ENCODE measurements around the gene TTLL8. TPM values are rescaled to one million over a fixed set of nuclear protein-coding genes. Genes with fewer than 3 reads are reported as not detected.

The TTLL8 gene
- total RNA-seq, 2 experiments from 2014 or later, result not detected

DNA sequence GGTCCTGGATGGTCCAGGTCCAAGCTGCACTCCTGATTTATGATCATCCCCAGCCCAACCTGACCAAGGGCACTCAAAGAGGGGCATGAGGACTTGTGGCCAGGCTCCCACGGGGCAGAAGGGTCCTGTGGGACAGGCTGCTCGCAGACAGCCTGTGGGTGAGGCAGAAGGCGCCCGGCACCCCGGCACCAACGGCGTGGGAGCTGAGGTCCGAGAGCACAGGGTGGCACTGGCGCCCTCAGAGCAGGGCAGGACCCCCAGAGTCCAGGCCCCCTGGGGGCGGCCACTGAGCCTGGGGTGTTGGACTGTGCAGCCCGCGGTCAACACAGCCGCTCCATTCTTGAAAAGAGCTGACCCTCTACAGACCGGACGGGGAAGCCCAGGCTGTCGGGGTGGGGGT, 48.8 kb downstream of the TTLL8 start:
- Mint-ChIP-seq H3K4me1 (ENCODE audit: low read depth) (peaks cover 29% of the 10 kb centered on the region), H3K4me3 (no peak overlapping the region), H3K27me3 (peaks cover 2% of the 10 kb centered on the region), H3K36me3 (ENCODE audit: low read depth) (no peaks in the 10 kb centered on the region), H3K27ac (no peak overlapping the region), H3K9me3 (no peaks in the 10 kb centered on the region)
- ChIA-PET CTCF (no interaction called here), POLR2A (interaction anchor here (0.7 to 1.2 kb wide), 2 partner anchors 39 to 182 kb away, joined by 3 read pairs; no protein-coding TSS in a partner anchor)
- ATAC-seq (no peak), DNase-seq (no peak)
- intact Hi-C loops (cut with micrococcal nuclease), result no loop called here
- TF ChIP-seq, protein P1, sequence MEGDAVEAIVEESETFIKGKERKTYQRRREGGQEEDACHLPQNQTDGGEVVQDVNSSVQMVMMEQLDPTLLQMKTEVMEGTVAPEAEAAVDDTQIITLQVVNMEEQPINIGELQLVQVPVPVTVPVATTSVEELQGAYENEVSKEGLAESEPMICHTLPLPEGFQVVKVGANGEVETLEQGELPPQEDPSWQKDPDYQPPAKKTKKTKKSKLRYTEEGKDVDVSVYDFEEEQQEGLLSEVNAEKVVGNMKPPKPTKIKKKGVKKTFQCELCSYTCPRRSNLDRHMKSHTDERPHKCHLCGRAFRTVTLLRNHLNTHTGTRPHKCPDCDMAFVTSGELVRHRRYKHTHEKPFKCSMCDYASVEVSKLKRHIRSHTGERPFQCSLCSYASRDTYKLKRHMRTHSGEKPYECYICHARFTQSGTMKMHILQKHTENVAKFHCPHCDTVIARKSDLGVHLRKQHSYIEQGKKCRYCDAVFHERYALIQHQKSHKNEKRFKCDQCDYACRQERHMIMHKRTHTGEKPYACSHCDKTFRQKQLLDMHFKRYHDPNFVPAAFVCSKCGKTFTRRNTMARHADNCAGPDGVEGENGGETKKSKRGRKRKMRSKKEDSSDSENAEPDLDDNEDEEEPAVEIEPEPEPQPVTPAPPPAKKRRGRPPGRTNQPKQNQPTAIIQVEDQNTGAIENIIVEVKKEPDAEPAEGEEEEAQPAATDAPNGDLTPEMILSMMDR (IDR thresholded peaks at IDR 0.05), result no peak

DNA sequence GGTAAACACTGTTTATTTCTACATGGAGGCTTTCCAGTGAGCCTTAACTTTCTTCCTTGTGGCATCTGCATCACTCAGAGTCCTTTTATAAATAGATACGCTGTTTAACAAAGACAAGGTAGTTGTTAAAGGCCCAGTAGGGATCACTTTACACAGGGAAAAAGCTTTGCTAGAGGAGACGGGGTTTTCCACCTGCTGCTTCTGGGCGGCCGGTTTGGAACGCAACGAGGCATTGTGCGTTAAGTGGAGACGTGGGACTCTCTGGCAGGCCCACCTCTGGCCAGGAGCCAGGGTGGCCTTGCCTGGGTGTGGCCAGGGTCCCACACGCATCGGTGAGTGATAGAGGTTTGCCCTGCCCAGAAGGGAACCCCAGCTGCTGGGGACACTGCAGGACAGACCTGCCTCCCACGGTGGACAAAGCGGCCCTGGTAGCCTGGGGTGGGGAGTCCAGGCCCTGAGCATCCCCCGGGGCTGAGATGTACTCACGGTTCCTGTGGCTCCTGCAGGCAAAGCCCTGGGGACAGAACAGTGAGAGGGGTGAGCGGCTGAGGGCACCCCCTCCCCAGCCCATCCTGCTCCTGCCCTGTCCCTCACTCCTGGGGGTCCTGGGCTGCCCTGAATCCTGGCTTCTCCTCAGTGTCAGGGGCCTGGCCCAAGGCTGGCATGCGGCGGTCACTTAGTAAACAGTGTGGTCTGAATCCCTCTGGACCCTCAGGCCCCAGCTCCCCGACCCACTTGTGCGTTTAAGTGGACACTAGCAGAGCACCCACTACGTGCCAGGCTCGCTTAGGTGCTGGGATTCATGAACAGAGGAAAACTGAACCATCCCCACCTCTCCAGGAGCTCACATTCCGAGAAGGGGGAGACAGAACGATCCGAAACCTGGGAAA, 49.7 kb downstream of the TTLL8 start:
- Mint-ChIP-seq H3K27me3 (peaks cover 3% of the 10 kb centered on the region), H3K36me3 (ENCODE audit: low read depth) (no peaks in the 10 kb centered on the region), H3K4me1 (ENCODE audit: low read depth) (peaks cover 24% of the 10 kb centered on the region), H3K9me3 (no peaks in the 10 kb centered on the region), H3K4me3 (no peak overlapping the region), H3K27ac (no peak overlapping the region)
- intact Hi-C loops (cut with micrococcal nuclease), result no loop called here
- DNase-seq (no peak), ATAC-seq (no peak)
- POLR2A ChIA-PET, result no interaction called here
- TF ChIP-seq, protein P1 (IDR thresholded peaks at IDR 0.05), result no peak
- CTCF ChIA-PET, result no interaction called here

DNA sequence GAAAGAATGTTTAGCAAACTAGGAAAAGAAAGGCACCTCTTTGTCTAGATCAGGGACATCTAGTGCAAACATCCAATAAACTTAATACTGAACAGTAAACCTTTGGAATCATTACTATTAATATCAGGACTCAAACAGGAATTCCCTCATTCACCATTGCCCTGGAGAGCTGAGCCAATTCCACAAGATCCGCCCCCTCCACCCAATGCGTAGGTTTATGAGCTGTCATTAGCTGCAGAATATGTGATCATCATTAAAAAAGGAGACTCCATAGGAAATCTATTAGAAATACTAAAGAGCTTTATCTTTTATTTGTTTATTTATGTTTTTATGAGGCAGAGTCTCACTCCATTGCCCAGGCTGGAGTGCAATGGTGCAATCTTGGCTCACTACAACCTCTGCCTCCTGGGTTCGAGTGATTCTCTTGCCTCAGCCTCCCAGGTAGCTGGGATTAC, 51.0 kb downstream of the TTLL8 start:
- Mint-ChIP-seq H3K27ac (no peak overlapping the region), H3K9me3 (no peaks in the 10 kb centered on the region), H3K4me1 (ENCODE audit: low read depth) (peaks cover 17% of the 10 kb centered on the region), H3K36me3 (ENCODE audit: low read depth) (no peaks in the 10 kb centered on the region), H3K27me3 (peaks cover 3% of the 10 kb centered on the region), H3K4me3 (no peak overlapping the region)
- CTCF ChIA-PET, result interaction anchor here (1.0 to 1.8 kb wide), 4 partner anchors 15 to 27 kb away, joined by 3 to 6 read pairs (median 4); no protein-coding TSS in a partner anchor
- ATAC-seq, result no peak
- TF ChIP-seq, protein P1 (IDR thresholded peaks at IDR 0.05), result no peak
- POLR2A ChIA-PET, result no interaction called here
- intact Hi-C loops (cut with micrococcal nuclease), result no loop called here
- DNase-seq, result no peak

DNA sequence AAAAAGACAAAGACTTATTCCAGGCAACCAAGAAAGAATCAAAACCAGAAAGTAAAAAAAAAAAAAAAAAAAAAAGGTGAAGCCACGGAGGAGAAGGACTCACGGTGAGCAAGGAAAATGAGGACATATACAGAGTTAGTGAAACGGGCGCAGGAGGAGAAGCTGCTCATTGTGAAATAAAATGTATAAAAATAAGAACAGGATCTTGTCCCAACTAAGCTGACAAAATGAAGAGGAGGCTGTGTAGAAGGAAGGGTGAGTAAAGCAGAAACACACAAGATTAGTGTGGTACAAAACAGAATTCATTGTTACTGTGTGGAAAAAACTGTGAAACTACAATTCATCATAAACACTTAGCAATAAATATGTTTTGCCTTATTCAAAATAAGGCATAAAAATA, 53.2 kb downstream of the TTLL8 start:
- CTCF ChIA-PET, result interaction anchor here (1.1 to 4.3 kb wide), 4 partner anchors 11 to 81 kb away, joined by 3 to 21 read pairs (median 12); partner anchors contain the start of gene MLC1
- TF ChIP-seq, protein P1 (IDR thresholded peaks at IDR 0.05), result no peak
- Mint-ChIP-seq H3K4me1 (ENCODE audit: low read depth) (peaks cover 4% of the 10 kb centered on the region), H3K27me3 (peaks cover 5% of the 10 kb centered on the region), H3K9me3 (no peaks in the 10 kb centered on the region), H3K4me3 (no peak overlapping the region), H3K36me3 (ENCODE audit: low read depth) (no peaks in the 10 kb centered on the region), H3K27ac (no peak overlapping the region)
- intact Hi-C loops (cut with micrococcal nuclease), result no loop called here
- POLR2A ChIA-PET, result interaction anchor here (0.9 kb wide), 1 partner anchor 15 kb away, joined by 3 read pairs; no protein-coding TSS in a partner anchor
- ATAC-seq, result no peak
- DNase-seq, result no peak

DNA sequence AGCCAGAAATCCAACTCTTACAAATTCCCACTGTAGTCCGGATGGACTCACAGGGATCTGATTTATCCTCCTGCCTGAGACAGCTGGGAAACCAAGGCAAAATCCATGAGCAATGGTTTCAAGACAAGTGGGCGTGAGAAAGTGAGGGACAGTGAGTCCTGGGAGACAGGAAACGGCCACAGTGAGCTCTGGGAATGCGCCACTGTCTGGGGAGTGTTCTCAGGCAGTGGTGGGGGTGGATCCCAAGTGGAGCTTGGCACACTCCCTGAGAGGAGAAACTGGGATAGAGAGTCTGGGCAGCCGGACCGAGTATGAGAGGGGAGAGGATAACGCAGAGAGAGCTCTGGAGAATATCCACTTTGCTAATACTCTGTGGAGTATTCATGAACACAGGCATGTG, 55.3 kb downstream of the TTLL8 start:
- POLR2A ChIA-PET, result interaction anchor here (1.2 kb wide), 2 partner anchors 14 to 16 kb away, joined by 3 read pairs; no protein-coding TSS in a partner anchor
- no peaks in the 10 kb centered on the region for H3K36me3 Mint-ChIP-seq (ENCODE audit: low read depth)
- no peak for ATAC-seq

More for the DNA sequence above, 55.3 kb downstream of the TTLL8 start:
- Mint-ChIP-seq H3K27ac (no peak overlapping the region), H3K27me3 (peaks cover 11% of the 10 kb centered on the region), H3K9me3 (no peaks in the 10 kb centered on the region), H3K4me3 (no peak overlapping the region), H3K4me1 (ENCODE audit: low read depth) (peaks cover 10% of the 10 kb centered on the region)
- DNase-seq, result no peak
- CTCF ChIA-PET, result interaction anchor here (1.6 to 4.3 kb wide), 2 partner anchors 23 to 27 kb away, joined by 5 to 21 read pairs; no protein-coding TSS in a partner anchor
- intact Hi-C loops (cut with micrococcal nuclease), result no loop called here
- TF ChIP-seq, protein P1 (IDR thresholded peaks at IDR 0.05), result no peak
